Pancreas (tissue), 10 donors: Measurements from ENCODE around the gene CELF6. TPM values are rescaled to one million over a fixed set of nuclear protein-coding genes. Genes with fewer than 3 reads are reported as not detected.

Experiments used
- ATAC-seq, 4 donors: fragments of 200-7000 bp; cut with Tn5 transposase; one replicate each; pipeline versions ENCODE4 v1.8.0 to v1.9.1; 2020; ENCODE audit warnings: mild to moderate bottlenecking in 4 of 4, moderate library complexity in 4 of 4
- DNase-seq, 6 donors: peaks; one replicate each; pipeline ENCODE4 v3.0.0-alpha.2; 2020
- FAIRE-seq: peaks from 2 replicates; lab custom pipeline; 2012; peaks lifted over from hg19 to GRCh38; lab: Jason Lieb, UNC
- H3K27ac ChIP-seq, 4 donors: fragments of 200-600 bp; sonication (generic); 1 replicate in 3 of 4; 2 replicates in 1 of 4; pipeline versions ENCODE4 v1.5.0 to v1.8.0; 2020
- H3K27me3 ChIP-seq, 4 donors: fragments of 200-600 bp; one replicate each; pipeline ENCODE4 v1.8.0; 2021
- H3K36me3 ChIP-seq, 3 donors: fragments of 200-600 bp; sonication (generic) in 1 of 3; one replicate each; pipeline versions ENCODE4 v1.5.0 to v1.8.0; 2020 to 2021
- H3K4me1 ChIP-seq, 3 donors: fragments of 200-600 bp; one replicate each; pipeline ENCODE4 v1.8.0; 2021
- H3K4me3 ChIP-seq, 4 donors: fragments of 200-600 bp; sonication (generic) in 2 of 4; one replicate each; pipeline versions ENCODE4 v1.5.0 to v1.8.0; 2020 to 2021
- H3K9me3 ChIP-seq, 4 donors: fragments of 200-600 bp; one replicate each; pipeline ENCODE4 v1.8.0; 2021
- CTCF ChIP-seq, 4 donors: fragments of 200-600 bp; sonication (generic) in 3 of 4; IDR thresholded peaks; one replicate each; pipeline versions ENCODE4 v1.5.0 to v1.8.0; 2021; ENCODE audit warnings: antibody characterized with exemption in 4 of 4
- WGBS, 2 donors: extraction: QIAGEN DNeasy Blood & Tissue Kit; methylation state at CpG; one replicate each; pipeline ENCODE4 v1.1.7; 2013; 5-methylcytosine and 5-hydroxymethylcytosine counted together
- intact Hi-C, 3 donors: fragments of 100-400 bp; cut with DNase I; formaldehyde crosslinking; loops; one replicate each; pipeline versions ENCODE4 v1.11.1 to v1.14.2; 2022
- polyA plus RNA-seq, 2 donors: library from polyadenylated mRNA; stranded (reverse); fragments of 200-250 nt; gene quantifications; one replicate each; pipeline ENCODE4 v1.2.3, GENCODE V29; 2013
- total RNA-seq, 6 donors: library from RNA; stranded (reverse); fragmentation: NEBNext Ultra II Directional in 4 of 6; extraction: Animal tissue kit (Norgen Biotek cat#: 25700) in 4 of 6; gene quantifications; one replicate each; pipeline versions ENCODE4 v1.2.1 to v1.2.4, GENCODE V29; 2021 to 2023
- donor health status: healthy with polysubstance abuse.
- donor health status: DM: no; HTN: no; CAD: no; lungs with moderate emphysema.
- donor health status: DM: no; HTN: no; CAD: no.
- donor health status: control.
- donor health status: control.
- donor health status: Bipolar disorder and iron deficiency.
- donor health status: DM: yes; HTN: yes; CAD: no.
- donor health status: DM: no; HTN: no; CAD: no.
- donor health status: DM: no; HTN: no; CAD: no.
- donor health status: DM: yes; HTN: yes; CAD: no.

The CELF6 gene
- total RNA-seq = 1 to 10 TPM in 1 of 6 donors, under 1 TPM in 5; 0.25 to 1.9 (median 0.61) TPM
- polyA plus RNA-seq = 10 to 100 TPM in 1 of 2 donors, 1 to 10 TPM in 1; 4.1 to 13.6 TPM

GRCh38 chr15:72319985-72320671, at the start of gene CELF6:
Gene CELF6, minus strand, starts transcription at chr15:72320157. Its CDS starts 283 bp downstream, at chr15:72319874.
- Histone ChIP-seq H3K4me3 (peak within 1 kb of the TSS; percentile 33 to 67 (median 43)), H3K27me3 (no peaks in the 10 kb centered on the region), H3K4me1 (peaks cover 0 to 5% (median 5%) of the 10 kb centered on the region in 3 donors), H3K9me3 (no peaks in the 10 kb centered on the region), H3K27ac (no peak within 1 kb of the TSS), H3K36me3 (no peaks in the 10 kb centered on the region)
- DNase-seq (peak; percentile 67 to 89 (median 76)), FAIRE-seq (no peak), ATAC-seq (peak; percentile 80 to 89 (median 84))
- intact Hi-C loops = loop anchor here in 1 of 3 donors (10.0 kb wide), 1 partner anchor 205 kb away; no protein-coding TSS in a partner anchor
- 0 to 2% methylated on average over 37 to 53 of the region's 58 CpGs for WGBS, 2 donors
- no peak for TF ChIP-seq CTCF (IDR thresholded peaks at IDR 0.05)

- no peak overlapping the region for H3K4me3 ChIP-seq
- no peak for FAIRE-seq
- peak in 1 of 6 donors; percentile 36 for DNase-seq
- H3K27ac ChIP-seq = no peak overlapping the region
- no peaks in the 10 kb centered on the region for H3K9me3 ChIP-seq
- WGBS, 2 donors = 87% methylated on average over 2 of the region's 2 CpGs
- peak in 3 of 4 donors; percentile 35 to 79 (median 79) for ATAC-seq
- intact Hi-C loops = no loop called here
- H3K36me3 ChIP-seq = no peaks in the 10 kb centered on the region
- TF ChIP-seq CTCF (IDR thresholded peaks at IDR 0.05) = no peak
- peaks cover 0 to 4% (median 0%) of the 10 kb centered on the region in 3 donors for H3K4me1 ChIP-seq
- H3K27me3 ChIP-seq = no peaks in the 10 kb centered on the region
Measured at GRCh38 chr15:72368899-72369298, 48.9 kb upstream of the CELF6 start.

DNA sequence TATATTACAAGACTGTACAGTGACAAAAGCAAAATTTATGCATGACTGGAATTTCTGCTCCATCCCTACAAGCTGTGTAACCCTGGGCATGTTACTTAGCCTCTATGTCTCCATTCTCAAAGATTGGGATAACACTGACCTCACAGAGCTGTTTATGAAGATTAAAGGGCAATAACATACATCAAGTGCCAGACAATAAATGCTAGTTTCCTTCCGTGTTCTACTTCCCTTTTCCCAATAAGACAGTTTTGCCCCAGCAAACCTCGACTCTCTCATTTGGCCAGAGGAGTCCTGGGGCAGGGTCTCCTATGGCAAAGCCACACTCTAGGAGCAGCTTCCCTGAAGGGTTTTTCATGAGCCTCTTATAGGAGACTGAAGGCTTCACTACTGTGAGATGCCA, 48.4 kb upstream of the CELF6 start:
- TF ChIP-seq CTCF (IDR thresholded peaks at IDR 0.05) = no peak
- H3K27me3 ChIP-seq = no peaks in the 10 kb centered on the region
- no peaks in the 10 kb centered on the region for H3K9me3 ChIP-seq
- DNase-seq = no peak
- no peaks in the 10 kb centered on the region for H3K36me3 ChIP-seq
- no peak overlapping the region for H3K4me3 ChIP-seq
- no peak overlapping the region for H3K27ac ChIP-seq
- ATAC-seq = peak in 2 of 4 donors; percentile 23 to 48
- intact Hi-C loops = no loop called here
- peaks cover 0 to 4% (median 0%) of the 10 kb centered on the region in 3 donors for H3K4me1 ChIP-seq
- FAIRE-seq = no peak
- WGBS, 2 donors = 78 to 89% methylated on average over 2 of the region's 2 CpGs

GRCh38 chr15:72365844-72366243, 45.9 kb upstream of the CELF6 start:
- Histone ChIP-seq H3K27ac (no peak overlapping the region), H3K4me1 (no peaks in the 10 kb centered on the region), H3K4me3 (no peak overlapping the region), H3K9me3 (no peaks in the 10 kb centered on the region), H3K27me3 (no peaks in the 10 kb centered on the region), H3K36me3 (no peaks in the 10 kb centered on the region)
- FAIRE-seq = no peak
- 90 to 94% methylated on average over 1 of the region's 1 CpG for WGBS, 2 donors
- DNase-seq = no peak
- TF ChIP-seq CTCF (IDR thresholded peaks at IDR 0.05) = no peak
- ATAC-seq = peak in 2 of 4 donors; percentile 38 to 68
- intact Hi-C loops = no loop called here

DNA sequence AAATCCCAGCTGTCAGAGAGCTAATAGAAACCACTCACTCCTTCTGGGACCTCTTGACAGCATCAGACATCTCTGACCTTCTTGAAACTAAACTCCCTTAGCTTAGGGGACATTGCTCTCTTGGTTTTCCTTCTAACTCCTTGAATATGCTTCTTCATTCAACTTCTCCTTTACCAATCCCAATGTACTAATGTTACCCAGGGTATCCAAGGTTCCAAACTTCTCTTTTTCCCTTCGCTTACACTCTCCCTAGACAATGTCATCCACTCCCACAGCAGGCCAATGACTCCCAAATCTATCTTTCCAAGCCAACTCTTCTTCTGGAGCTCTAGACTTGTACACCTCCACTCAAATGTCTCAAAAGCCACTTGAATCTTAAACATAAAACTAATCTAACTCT, 41.2 kb upstream of the CELF6 start:
- no peaks in the 10 kb centered on the region for H3K4me1 ChIP-seq
- H3K27me3 ChIP-seq = no peaks in the 10 kb centered on the region
- intact Hi-C loops = no loop called here
- WGBS, 2 donors = 95 to 100% methylated on average over 1 of the region's 1 CpG
- ATAC-seq = no peak
- no peaks in the 10 kb centered on the region for H3K9me3 ChIP-seq
- H3K36me3 ChIP-seq = peaks cover 0 to 3% (median 3%) of the 10 kb centered on the region in 3 donors
- TF ChIP-seq CTCF (IDR thresholded peaks at IDR 0.05) = no peak
- H3K4me3 ChIP-seq = no peak overlapping the region
- H3K27ac ChIP-seq = no peak overlapping the region
- DNase-seq = no peak
- no peak for FAIRE-seq
